GM23248 (cell line): Measurements from ENCODE around the gene BRF1. TPM values are rescaled to one million over a fixed set of nuclear protein-coding genes. Genes with fewer than 3 reads are reported as not detected.

Experiments used
- DNase-seq: peaks from one replicate; pipeline ENCODE4 v3.0.0-alpha.2; 2015
- H2AFZ ChIP-seq: fragments of 200-600 bp; sonication (generic); 2 replicates; pipeline ENCODE4 v1.6.1; 2016; ENCODE audit warnings: antibody characterized with exemption
- H3F3A ChIP-seq: fragments of 200-600 bp; sonication (generic); 2 replicates; pipeline ENCODE4 v1.6.1; 2016; ENCODE audit warnings: mild to moderate bottlenecking, antibody characterized with exemption, mixed run types; ENCODE audit not compliant: insufficient read depth
- H3K27ac ChIP-seq: fragments of 200-600 bp; sonication (generic); 2 replicates; pipeline ENCODE4 v1.5.1; 2016; ENCODE audit warnings: mild to moderate bottlenecking
- H3K27me3 ChIP-seq: fragments of 200-600 bp; sonication (generic); replicated peaks from 2 replicates; pipeline ENCODE4 v1.6.1; 2016; ENCODE audit warnings: mild to moderate bottlenecking; ENCODE audit not compliant: insufficient read depth
- H3K36me3 ChIP-seq: fragments of 200-600 bp; sonication (generic); 2 replicates; pipeline ENCODE4 v1.6.1; 2016; ENCODE audit warnings: low read depth, mild to moderate bottlenecking
- H3K4me1 ChIP-seq: fragments of 200-600 bp; sonication (generic); 2 replicates; pipeline ENCODE4 v1.6.1; 2016; ENCODE audit warnings: mild to moderate bottlenecking; ENCODE audit not compliant: insufficient read depth
- H3K4me2 ChIP-seq: fragments of 200-600 bp; sonication (generic); one replicate; pipeline ENCODE4 v1.6.1; 2016; ENCODE audit warnings: mild to moderate bottlenecking; ENCODE audit not compliant: unreplicated experiment
- H3K4me3 ChIP-seq: fragments of 200-600 bp; sonication (generic); 2 replicates; pipeline ENCODE4 v1.5.1; 2016; ENCODE audit warnings: mild to moderate bottlenecking
- H3K79me2 ChIP-seq: fragments of 200-600 bp; sonication (generic); 2 replicates; pipeline ENCODE4 v1.6.1; 2016; ENCODE audit warnings: mild to moderate bottlenecking; ENCODE audit not compliant: insufficient read depth
- H3K9ac ChIP-seq: fragments of 200-600 bp; sonication (generic); 2 replicates; pipeline ENCODE4 v1.6.1; 2016; ENCODE audit warnings: mild to moderate bottlenecking
- H3K9me2 ChIP-seq: fragments of 200-600 bp; sonication (generic); 2 replicates; pipeline ENCODE4 v1.6.1; 2016; ENCODE audit warnings: mixed run types, mild to moderate bottlenecking, moderate library complexity; ENCODE audit not compliant: insufficient read depth
- H3K9me3 ChIP-seq: fragments of 200-600 bp; sonication (generic); one replicate; pipeline ENCODE4 v1.6.1; 2017; ENCODE audit warnings: low read depth
- H4K20me1 ChIP-seq: fragments of 200-600 bp; sonication (generic); 2 replicates; pipeline ENCODE4 v1.6.0; 2016; ENCODE audit not compliant: insufficient read depth
- EZH2 ChIP-seq: fragments of 200-600 bp; sonication (generic); IDR thresholded peaks from 2 replicates; pipeline ENCODE4 v1.6.1; 2018; ENCODE audit warnings: antibody characterized with exemption, mild to moderate bottlenecking; ENCODE audit not compliant: insufficient read depth, poor library complexity, severe bottlenecking
- EZH2phosphoT487 ChIP-seq: fragments of 200-600 bp; sonication (generic); IDR thresholded peaks from 2 replicates; pipeline ENCODE4 v1.6.1; 2018; ENCODE audit warnings: antibody characterized with exemption, moderate library complexity, mild to moderate bottlenecking, low read depth; ENCODE audit not compliant: insufficient read depth
- WGBS, 2 experiments: methylation state at CpG; one replicate each; pipeline ENCODE4 v1.1.6; 2015 to 2017; ENCODE audit warnings: low lambda C conversion rate in 2 of 2, low coverage in 1 of 2; ENCODE audit errors: missing lambda C conversion rate in 2 of 2; 5-methylcytosine and 5-hydroxymethylcytosine counted together
- in situ Hi-C: fragments of 300-500 bp; cut with MboI; formaldehyde crosslinking; loops from 2 replicates; pipeline ENCODE4 v1.15.0; 2020
- polyA plus RNA-seq: library from polyadenylated mRNA; unstranded; fragments of >200 nt; fragmentation: Nextera tagmentation; extraction: Ambion mirVana; gene quantifications from 2 replicates; pipeline ENCODE4 v1.2.1, GENCODE V29; 2016
- total RNA-seq: library from RNA; depleted of rRNA; stranded (reverse); fragments of >200 nt; shearing (Covaris generic); gene quantifications from 2 replicates; pipeline ENCODE4 v1.2.3, GENCODE V29; 2014

The BRF1 gene
- total and polyA plus RNA-seq, 2 experiments from 2014 or later: 10.5 to 27.0 TPM

GRCh38 chr14:105333020-105333490 lies 32.3 kb upstream of the BRF1 start:
- 83 to 88% methylated on average over 14 to 15 of the region's 15 CpGs for WGBS, 2 experiments

DNA sequence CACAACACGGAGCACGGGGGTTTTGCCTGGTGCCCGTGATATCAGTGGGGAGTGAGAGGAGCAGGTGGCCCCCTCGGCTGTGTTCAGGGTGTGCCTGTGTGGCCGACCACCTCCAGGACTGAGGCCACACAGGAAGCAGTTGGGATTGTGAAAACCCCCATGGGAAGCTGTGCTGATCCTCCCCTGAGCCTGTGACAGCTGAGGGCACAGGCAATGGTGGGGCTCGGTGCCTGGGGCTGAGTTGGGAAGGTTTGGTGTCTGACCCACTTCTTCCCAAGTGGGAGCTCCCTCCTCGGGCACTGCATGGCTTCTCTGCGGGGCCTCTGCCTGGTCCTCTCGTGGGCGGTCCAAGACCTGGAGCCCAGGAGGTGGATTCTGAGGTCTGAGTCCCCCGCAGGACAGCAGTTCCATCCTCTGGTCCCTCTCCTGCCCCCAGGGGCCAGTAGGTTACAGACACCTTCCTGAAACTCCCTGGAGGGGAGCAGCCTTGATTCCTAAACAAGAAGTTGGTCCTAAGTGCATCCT lies 31.6 kb upstream of the BRF1 start:
- Histone ChIP-seq H3K27me3 (no peaks in the 10 kb centered on the region), H3F3A (no peaks in the 10 kb centered on the region), H3K36me3 (no peaks in the 10 kb centered on the region), H2AFZ (no peak overlapping the region), H3K27ac (no peak overlapping the region), H3K4me2 (no peak overlapping the region), H3K79me2 (peaks cover 61% of the 10 kb centered on the region), H3K9me3 (no peaks in the 10 kb centered on the region), H3K4me1 (peaks cover 13% of the 10 kb centered on the region), H3K9me2 (no peaks in the 10 kb centered on the region), H3K4me3 (no peak overlapping the region), H4K20me1 (no peaks in the 10 kb centered on the region), H3K9ac (no peak overlapping the region)
- WGBS, 2 experiments: 59 to 67% methylated on average over 11 of the region's 11 CpGs
- in situ Hi-C loops: no loop called here
- TF ChIP-seq EZH2 (no peak), EZH2phosphoT487 (no peak)
- DNase-seq: no peak

More at GRCh38 chr14:105333020-105333490, 32.3 kb upstream of the BRF1 start:
- H3K4me2 ChIP-seq: no peak overlapping the region
- DNase-seq: no peak
- no peak overlapping the region for H3K4me3 ChIP-seq
- H3K79me2 ChIP-seq: peaks cover 63% of the 10 kb centered on the region
- H3F3A ChIP-seq: no peaks in the 10 kb centered on the region
- H4K20me1 ChIP-seq: no peaks in the 10 kb centered on the region
- no peaks in the 10 kb centered on the region for H3K9me3 ChIP-seq
- H3K27ac ChIP-seq: no peak overlapping the region
- no peak overlapping the region for H3K9ac ChIP-seq
- H3K36me3 ChIP-seq: no peaks in the 10 kb centered on the region
- H3K4me1 ChIP-seq: peaks cover 13% of the 10 kb centered on the region
- no peak overlapping the region for H2AFZ ChIP-seq
- in situ Hi-C loops: no loop called here
- H3K9me2 ChIP-seq: no peaks in the 10 kb centered on the region
- no peaks in the 10 kb centered on the region for H3K27me3 ChIP-seq
- TF ChIP-seq EZH2phosphoT487 (no peak), EZH2 (no peak)

- Histone ChIP-seq H3K4me3 (no peak overlapping the region), H3K79me2 (peaks cover 57% of the 10 kb centered on the region), H2AFZ (no peak overlapping the region), H3K4me1 (peaks cover 13% of the 10 kb centered on the region), H4K20me1 (no peaks in the 10 kb centered on the region), H3K4me2 (no peak overlapping the region), H3K9me2 (no peaks in the 10 kb centered on the region), H3K27me3 (no peaks in the 10 kb centered on the region), H3F3A (no peaks in the 10 kb centered on the region), H3K9ac (no peak overlapping the region), H3K36me3 (no peaks in the 10 kb centered on the region), H3K9me3 (no peaks in the 10 kb centered on the region), H3K27ac (no peak overlapping the region)
- 62 to 64% methylated on average over 8 of the region's 8 CpGs for WGBS, 2 experiments
- TF ChIP-seq EZH2: no peak
- TF ChIP-seq EZH2phosphoT487: no peak
- DNase-seq: no peak
- in situ Hi-C loops: no loop called here
Measured at GRCh38 chr14:105331575-105332349, 31.0 kb upstream of the BRF1 start.

DNA sequence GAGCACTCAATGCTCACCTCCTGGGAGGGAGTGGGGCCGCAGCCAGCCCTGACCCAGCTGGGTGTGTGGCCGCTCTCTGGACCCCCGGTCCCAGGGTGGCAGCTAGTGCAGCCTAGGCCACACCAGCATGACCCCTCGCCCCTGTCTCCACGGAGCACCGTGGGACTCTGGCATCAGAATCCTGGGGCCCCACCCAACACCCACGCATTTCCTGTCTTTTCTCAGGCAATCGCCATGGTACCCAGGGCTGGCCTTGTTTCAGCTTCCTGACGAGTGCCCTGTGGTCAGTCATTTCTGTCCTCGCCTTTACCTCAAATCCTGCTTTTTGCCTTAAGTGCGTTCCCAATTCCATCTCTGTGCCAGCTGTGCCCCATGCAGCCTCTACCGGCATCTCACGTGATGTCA lies 29.7 kb upstream of the BRF1 start:
- peaks cover 55% of the 10 kb centered on the region for H3K79me2 ChIP-seq
- peak overlapping the region; percentile 67 for H3K27ac ChIP-seq
- no peaks in the 10 kb centered on the region for H3F3A ChIP-seq
- peak; percentile 90 for DNase-seq
- H3K4me2 ChIP-seq: peak overlapping the region; percentile 68
- no peaks in the 10 kb centered on the region for H3K27me3 ChIP-seq
- peak overlapping the region; percentile 52 for H3K9ac ChIP-seq
- in situ Hi-C loops: no loop called here
- 48 to 51% methylated on average over 13 of the region's 13 CpGs for WGBS, 2 experiments
- peaks cover 13% of the 10 kb centered on the region for H3K4me1 ChIP-seq
- no peaks in the 10 kb centered on the region for H3K36me3 ChIP-seq
- no peaks in the 10 kb centered on the region for H4K20me1 ChIP-seq
- H2AFZ ChIP-seq: no peak overlapping the region
- H3K9me2 ChIP-seq: no peaks in the 10 kb centered on the region
- H3K9me3 ChIP-seq: no peaks in the 10 kb centered on the region
- H3K4me3 ChIP-seq: no peak overlapping the region
- TF ChIP-seq EZH2phosphoT487 (no peak), EZH2 (no peak)
